HG02588 (cell line): ENCODE data around the gene WDR75.
A peak's percentile ranks its signal among the peaks of the same experiment; 100 is the strongest.
"Not testable (repeated sequence)": the region's sequence is repeated elsewhere in the genome, so short reads cannot be mapped to it uniquely, and the experiment has no call there.

Source experiments
- ATAC-seq: cut with Tn5 transposase; IDR thresholded peaks from one replicate; pipeline ENCODE4 v1.9.1; 2021; ENCODE audit warnings: mild to moderate bottlenecking, moderate library complexity; ENCODE audit not compliant: unreplicated experiment

Gene WDR75

GRCh38 chr2:189440947-189441708 lies at the start of gene WDR75:
WDR75 (plus strand) TSS chr2:189441474; CDS start chr2:189441493, 19 bp downstream.
- peak; percentile 90 for ATAC-seq

DNA sequence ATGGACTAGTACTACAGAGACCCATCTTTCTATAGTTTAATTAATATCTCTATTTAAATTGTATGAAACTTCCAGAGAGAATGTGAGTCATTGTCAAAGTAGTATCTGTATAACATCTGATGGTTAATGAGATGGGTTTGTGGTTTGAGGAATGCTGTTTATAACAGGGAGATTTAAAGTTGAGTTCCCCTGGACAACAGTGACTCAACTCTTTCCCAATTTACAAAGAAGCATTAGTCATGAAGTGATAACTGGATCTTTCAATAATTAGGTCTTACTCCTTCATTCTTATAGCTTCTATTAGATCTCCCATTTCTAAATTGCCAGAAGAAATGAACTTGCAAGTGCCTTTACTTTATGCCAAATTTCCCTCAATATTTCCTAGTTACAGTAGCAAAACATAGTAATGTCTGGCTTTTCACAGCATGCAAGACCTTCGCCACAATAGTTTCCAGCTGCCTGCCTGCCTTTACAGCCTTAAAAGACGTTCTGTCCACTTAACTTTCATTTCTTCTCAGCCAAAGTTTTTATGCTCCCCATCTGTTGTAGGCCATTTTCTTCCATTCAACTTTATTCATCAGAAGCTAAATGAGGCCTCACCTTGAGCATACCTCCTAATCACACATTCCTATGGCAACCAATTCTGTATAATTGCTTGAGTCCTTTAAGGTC lies 47.7 kb upstream of the WDR75 start:
- ATAC-seq: no peak

DNA sequence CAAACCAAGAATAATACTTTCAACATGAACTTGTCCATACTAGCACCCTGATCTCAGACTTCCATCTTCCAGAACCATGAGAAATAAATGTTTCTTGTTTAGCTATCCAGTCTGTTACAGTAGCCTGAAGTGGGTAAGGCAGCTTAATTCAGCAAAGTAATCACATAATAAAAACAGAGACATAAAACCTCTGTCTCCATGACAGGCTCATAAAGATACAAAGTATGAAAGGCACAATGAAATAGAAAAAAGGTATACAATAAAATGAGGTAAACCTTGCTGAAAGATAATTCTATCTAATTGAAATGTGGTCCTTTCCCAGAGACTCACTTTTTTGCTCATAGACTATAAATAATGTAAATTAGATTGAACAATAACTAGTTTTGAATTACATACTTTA lies 46.7 kb upstream of the WDR75 start:
- ATAC-seq: no peak

- ATAC-seq: no peak
Measured at GRCh38 chr2:189402932-189403331, 38.3 kb upstream of the WDR75 start.

DNA sequence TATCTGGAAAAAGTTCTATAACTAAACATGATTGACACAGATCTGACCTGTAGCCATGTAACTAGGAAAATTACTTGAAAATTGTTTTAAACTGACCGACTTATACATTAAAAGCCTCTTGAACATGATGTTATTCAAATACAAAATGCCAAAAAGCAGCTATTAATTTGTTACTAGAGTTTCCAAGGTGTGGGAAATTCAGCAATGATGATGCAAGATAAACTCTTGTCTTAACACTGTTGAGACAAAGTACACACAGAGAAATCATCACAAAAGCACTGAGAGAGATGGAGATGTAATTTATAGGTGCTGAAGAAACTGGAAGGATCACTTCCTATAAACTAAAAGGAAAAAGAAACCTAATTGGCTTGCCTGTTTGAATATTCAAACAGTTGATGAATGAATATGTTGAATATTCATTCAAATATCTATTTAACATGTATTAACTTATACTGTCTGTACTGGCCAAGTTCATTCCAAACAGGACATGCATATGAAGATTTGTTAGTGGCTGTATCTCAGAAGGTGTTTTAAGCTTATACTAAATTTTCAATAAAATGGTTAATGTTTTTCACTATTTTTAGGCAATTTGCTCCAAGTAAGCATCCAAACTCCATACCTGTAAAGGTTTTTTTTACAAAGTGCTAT lies 34.6 kb upstream of the WDR75 start:
- no peak for ATAC-seq

DNA sequence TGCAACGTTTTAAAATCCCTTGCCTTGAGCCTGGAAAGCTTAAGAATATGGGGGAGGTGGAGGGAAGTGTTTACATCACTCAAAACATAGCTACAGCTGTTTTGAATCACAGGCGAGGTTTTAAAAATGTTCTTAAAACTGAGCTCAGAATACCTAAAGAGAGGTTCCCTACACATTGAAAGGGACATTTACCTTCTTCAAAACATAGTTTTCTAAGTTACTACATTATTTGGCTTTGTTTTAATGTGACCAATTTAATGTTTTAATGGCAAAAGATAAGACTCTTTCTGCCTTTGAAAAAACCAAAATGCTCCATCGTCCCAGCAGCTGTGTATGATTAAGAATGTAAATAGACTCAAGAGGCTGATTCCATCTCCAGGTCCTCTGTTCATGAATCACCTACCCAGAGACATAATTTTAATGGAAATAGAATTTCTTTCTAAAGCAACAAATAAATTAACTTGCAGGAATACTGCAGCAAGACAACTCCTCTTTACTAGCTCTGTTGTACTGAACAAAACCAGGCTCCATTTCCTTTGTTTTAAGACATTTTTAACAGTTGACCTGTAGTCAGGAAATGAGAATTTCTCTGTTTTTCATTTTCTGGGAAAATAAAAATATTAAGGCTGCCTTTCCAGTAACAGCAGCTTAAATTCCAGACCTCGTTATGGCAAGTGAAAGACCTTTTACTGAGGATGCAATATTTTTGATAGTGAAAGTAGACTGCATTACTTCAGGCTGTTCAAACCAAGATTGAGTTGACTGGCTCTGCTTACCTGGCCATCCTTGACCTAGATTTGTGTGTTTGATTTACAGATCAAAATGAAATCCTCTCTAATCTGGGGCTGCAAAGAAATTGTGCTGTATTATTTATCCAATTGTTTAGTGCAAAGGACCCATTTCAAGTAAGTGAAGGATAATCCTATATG lies 33.7 kb upstream of the WDR75 start:
- ATAC-seq: no peak

DNA sequence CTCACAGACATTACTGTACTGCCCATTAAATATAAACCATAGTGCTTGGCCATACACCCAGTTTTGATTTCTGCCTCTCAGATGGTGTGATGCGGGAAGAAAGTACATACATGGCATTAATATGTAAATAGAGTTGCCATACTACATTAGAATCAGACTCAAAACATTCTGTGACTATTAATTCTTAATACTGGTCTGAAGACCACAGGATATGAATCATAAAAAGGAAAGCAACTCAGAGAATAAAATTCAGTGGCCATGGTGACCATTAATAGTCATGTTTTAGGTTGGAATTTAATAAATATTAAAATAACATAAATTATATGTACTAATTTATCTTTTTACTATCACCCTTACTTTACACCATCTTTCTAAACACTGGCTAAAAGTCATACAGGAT lies 33.0 kb upstream of the WDR75 start:
- ATAC-seq: no peak

DNA sequence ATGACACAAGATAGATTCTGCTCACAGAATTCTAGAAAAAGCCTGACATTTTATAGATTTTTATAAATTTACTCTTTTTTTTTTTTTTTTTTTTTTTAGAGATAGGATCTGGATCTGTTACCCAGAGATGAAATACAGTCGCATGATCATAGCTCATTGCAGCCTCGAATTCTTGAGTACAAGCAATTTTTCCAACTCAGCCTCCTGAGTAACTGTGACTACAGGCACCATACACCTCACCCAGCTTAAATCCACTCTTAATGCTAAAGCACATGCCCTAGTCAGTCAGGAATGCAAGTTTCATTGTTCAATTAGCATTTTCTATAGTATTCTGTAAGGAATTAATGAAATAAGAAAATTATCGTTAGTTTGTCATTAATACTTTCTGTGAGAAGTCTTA lies 32.1 kb upstream of the WDR75 start:
- ATAC-seq: no peak

DNA sequence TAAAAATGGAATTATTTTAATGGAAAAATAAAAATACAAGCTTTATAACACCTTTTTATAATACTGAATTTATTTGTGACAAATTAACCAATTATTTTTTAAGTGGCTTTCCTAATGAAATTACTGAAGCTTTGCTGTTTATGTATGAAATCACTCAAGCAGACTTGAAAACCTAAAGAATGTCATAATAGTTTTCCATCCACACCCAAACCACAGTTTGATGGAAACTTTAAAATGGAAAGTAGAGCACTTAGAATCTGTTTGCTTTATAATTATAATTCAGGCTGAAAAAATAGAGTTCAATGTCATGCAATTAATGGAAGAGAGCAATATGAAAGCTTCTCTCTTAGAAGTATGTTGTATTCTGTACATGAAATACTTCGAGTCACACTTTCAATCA lies 31.6 kb upstream of the WDR75 start:
- no peak for ATAC-seq

GRCh38 chr2:189411860-189412259 lies 29.4 kb upstream of the WDR75 start:
- no peak for ATAC-seq

- ATAC-seq: peak; percentile 75
Measured at GRCh38 chr2:189412330-189412953, 28.8 kb upstream of the WDR75 start.

DNA sequence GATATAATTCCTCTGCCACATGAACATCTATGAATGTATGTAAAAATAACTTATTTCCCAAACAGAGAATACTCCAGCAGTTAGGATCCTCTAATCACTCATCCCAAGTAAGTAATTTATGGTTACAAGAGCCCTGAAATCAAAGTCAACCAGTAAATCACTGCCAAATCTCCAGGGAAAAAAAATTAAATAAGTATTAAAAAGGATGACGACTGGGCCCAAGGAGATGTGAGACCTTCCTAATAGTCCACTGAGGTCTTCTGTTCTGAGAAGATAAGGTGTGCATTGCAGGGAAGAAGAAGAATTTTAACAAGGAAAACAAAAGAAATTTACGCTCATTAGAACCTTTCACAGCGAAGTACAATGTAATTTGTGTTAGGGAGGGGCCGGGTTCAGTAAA lies 28.0 kb upstream of the WDR75 start:
- no peak for ATAC-seq

DNA sequence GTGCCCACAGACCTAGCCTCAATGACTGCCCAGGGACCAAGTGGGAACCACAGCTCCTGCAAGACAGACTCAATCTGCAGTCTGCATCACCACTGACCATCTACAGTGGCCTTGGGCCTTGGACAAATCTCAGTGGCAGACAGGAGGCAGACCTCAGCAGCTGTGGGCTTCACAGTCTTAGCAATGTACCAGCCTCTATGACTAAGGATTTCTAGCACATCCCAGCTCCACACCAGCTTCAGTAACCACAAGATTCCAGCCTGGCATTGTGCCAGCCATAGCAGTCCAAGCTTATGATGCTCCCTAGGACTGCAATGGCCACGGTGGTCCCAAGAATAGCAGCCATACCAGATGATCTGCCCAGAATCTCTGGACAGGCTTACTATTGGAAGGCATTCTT lies 19.6 kb upstream of the WDR75 start:
- no peak for ATAC-seq

GRCh38 chr2:189424961-189425360 lies 16.3 kb upstream of the WDR75 start:
- no peak for ATAC-seq

DNA sequence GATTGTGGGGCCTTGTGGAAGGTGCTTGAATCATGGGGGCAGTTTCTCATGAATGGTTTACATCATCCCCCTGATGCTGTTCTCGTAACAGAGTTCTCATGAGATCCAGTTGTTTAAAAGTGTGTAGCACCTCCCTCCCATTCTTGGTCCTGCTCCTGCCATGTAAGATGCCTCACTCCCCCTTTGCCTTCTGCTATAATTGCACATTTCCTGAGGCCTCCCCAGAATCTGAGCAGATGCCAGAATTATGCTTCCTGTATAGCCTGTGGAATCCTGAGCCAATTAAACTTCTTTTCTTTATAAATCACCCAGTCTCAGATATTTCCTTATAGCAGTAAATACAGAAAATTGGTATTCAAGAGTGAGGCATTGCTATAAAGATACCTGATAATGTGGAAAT lies 15.6 kb upstream of the WDR75 start:
- no peak for ATAC-seq

DNA sequence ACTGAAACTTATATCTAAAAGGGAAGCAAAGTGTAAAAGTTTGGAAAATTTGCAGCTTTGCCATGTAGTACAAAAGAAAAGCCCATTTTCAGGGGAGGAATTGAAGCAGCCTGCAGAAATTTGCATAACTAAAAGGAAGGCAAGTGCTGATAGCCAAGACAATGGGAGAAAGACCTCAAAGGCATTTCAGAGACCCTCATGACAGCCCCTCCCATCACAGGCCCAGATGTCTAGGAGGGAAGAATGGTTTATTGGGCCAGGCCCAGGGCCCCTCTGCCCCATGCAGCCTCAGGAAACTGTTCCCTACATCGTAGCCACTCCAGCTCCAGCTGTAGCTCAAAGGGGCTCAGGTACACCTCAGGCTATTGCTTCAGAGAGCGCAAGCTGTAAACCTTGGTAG lies 14.4 kb upstream of the WDR75 start:
- no peak for ATAC-seq

- ATAC-seq: no peak
Measured at GRCh38 chr2:189427872-189428271, 13.4 kb upstream of the WDR75 start.

DNA sequence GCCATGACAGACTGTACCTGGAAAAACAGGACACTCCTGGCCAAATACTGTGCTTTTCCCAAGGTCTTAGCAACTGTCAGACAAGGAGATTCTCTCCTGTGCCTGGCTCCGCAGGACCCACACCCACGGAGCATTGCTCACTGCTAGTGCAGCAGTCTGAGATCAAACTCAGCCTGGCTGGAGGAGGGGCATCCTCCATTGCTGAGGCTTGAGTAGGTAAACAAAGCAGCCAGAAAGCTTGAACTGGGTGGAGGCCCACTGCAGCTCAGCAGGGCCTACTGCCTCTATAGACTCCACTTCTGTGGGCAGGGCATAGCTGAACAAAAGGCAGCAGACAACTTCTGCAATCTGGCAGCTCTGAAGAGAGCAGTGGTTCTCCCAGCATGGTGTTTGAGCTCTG lies 10.8 kb upstream of the WDR75 start:
- not testable (repeated sequence) for ATAC-seq

DNA sequence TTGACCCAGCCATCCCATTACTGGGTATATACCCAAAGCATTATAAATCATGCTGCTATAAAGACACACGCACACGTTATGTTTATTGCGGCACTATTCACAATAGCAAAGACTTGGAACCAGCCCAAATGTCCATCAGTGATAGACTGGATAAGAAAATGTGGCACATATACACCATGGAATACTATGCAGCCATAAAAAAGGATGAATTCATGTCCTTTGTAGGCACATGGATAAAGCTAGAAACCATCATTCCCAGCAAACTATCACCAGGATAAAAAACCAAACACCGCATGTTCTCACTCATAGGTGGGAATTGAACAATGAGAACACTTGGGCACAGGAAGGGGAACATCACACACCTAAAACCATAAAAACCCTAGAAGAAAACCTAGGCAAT lies 5.5 kb upstream of the WDR75 start:
- ATAC-seq: not testable (repeated sequence)

DNA sequence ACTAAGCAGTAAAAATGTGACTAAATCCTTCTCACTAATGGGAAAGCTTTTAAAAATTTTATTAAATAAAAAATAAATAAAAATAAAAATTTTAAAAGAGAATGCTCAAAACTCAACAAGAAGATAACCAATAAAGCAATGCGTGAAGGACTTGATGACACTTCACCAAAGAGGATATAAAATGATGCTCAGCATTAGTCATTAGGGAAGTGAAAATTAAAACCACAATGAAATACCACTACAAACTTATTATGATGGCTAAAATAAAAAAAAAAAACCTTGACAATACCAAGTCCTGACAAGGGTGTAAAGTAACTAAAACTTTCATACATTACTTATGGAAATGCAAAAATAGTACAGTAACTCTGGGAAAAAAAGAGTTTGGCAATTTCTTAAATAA lies 3.3 kb upstream of the WDR75 start:
- no peak for ATAC-seq

DNA sequence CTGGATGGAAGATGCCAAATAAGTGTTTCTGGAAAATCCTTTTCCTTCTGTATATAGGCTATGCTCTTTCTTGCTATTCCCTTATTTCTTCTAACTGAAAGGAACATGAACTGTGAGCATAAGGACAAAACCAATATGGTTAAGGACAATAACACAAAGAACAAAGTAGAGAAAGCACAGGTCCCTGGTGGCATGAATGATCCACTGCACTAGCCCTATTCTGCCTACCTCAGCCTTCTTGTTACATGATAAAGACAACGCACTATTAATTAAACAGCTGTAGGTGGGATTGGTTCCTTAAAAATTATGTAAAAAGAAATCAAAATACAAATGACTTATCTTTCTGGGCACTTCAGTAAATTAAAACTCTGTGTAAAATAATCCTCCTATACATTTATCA lies 1.9 kb upstream of the WDR75 start:
- no peak for ATAC-seq
